NK-92 (cell line): Measurements from ENCODE around the gene CHN1.

Experiments
- DNase-seq: peaks from one replicate; lab custom pipeline; 2025; ENCODE audit not compliant: unreplicated experiment; lab: John Stamatoyannopoulos, UW

Gene CHN1

DNA sequence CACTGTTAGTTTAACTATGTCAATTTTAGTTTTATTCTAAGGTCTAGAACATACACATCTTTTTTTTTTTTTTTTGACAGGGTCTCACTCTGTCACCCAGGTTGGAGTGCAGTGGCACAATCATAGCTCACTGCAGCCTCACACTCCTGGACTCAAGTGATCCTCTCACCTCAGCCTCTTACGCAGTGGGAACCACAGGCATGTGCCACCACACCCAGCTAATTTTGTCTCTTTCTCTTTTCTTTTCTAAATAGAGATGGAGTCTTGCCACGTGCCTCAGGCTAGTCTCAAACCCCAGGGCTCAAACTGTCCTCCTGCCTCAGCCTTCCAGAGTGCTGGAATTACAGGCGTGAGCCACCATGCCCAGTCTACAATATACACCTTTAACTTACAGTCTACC is 171.4 kb downstream of the CHN1 start:
- no peak for DNase-seq

DNA sequence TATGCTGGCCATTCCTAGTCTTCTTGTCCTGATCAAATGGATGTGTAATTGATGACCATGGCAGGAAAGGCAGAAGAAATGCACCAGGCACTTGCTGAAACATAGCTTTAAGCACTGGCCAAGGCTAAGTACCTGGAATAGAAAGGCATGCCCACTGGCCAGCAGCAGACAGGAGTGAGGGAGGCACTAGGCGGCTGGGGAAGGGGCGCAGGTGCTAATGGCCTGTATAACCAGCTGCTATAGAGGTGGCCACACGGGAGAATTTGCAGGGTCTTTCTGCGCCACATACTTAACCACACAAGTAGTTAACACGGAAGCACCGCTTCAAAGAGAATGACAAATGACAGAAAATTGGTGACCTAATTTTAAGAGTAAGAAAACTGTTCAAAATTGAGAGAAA is 174.6 kb downstream of the CHN1 start:
- DNase-seq, result no peak

DNA sequence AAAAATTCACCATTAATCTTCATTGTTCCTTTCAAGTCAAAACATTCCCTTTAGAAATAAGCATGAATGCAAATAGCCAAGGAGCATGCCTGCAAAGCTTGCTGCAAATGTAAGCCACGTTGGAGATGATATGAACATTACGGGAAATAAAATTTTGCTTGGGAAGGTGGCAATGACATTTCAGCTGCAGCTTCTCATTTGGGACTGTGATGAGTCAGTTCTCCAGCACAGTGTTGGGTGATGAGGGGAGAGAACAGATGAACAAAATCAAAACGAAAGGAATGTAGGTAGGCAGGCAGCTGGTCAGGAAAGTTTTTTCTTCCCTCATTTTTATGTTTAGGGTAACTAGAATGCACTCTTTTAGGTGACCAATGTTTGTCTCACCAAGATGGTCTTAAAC is 175.6 kb downstream of the CHN1 start:
- DNase-seq, result no peak

DNA sequence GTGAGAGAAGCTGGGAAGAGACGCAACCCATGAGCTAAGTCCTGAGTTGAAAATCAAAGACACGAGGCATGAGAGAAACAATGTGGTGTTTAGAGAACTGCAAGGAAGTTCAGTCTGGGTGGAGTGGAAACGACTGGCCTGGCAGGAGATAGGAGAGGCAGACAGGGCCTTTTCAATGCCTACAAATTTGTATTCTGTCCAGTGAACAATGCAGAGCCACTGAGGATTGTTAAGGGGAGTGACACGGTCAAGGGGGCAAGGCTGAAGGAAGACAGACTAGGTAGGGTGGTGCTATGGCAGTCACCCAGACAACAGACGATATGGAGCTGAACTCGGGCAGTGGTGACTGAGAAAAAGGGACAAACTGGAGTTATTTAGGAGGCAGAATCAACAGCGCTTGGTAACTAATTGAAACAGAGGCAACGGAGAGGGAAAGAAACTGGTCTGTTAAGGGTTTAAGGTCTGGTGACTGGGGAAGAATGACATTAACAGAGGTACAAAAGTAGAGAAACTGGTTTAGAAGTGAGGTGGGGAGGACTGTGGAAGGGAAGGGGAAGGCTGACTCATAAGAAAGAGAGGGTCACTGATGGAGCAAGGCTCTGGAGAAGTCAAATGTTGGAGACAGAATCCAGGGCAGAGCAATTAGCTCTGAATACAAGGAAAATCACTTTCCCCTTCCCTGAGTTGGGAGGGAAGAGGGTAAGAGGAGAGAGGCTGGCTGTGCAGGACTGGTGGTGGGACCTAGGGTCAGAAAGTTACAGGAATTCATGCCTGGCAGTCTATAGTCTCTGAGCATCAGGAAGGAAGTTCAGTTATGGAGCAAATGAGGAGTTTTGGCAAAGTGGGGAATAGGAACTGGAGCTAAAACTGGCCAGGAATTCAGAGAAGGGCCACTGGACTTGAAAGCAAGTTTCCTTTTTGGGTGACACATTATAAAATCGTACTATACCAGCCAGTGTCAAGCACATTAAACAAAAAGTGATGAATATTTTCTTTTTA is 177.5 kb downstream of the CHN1 start:
- DNase-seq, result no peak

DNA sequence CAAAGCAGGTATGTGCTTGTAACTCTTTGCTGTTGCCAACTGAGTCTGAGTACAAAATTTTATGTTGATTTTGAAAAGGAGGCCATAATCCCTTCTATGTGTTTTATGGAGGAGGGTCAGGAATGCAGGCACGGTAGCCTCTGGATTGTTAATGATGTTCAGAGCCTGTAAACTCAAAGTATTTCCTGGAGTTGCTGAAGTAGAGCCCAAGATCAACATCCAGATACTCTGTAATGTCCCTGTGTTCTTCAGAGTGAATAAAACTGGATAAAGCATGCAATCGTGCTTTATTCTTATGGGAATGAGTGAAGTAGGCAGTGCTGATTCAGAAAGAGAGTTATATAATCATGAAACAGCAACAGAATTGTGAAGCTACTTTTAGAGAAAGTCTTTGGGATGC is 179.1 kb downstream of the CHN1 start:
- DNase-seq, result no peak

DNA sequence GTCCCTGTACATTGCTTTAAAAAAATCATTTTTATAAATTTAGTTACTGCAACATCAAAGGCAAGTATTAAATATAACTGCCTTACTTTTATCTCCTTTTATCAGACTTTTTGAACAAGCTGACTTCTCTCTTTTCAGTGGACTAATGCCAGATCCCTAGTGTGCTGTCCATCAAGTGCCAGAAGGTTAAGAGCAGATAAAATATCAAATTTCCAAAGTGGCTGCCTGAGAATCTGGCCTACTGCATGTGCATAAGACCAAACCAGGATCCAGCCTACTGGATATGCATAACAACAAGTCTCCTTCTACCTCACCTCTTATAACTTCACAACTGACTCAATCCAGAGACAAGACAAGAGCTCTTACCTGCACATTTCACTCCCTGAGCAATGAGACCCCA is 181.1 kb downstream of the CHN1 start:
- DNase-seq, result no peak

DNA sequence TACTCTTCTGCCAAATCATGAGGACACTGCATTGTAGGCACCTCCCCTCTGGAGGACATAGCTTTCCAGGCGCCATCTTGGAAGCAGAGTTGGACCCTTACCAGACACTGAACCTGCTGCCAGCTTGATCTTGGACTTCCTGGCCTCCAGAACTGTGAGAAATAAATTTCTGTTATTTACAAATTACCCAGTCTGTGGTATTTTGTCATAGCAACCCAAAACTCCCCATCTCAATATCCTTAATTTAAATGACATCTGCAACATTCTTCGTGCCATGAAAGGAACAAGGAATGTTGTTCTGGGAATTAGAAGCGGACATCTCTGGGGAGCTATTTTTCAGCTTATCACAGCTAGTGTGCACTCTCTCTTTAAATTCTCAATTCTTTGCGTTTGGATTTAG is 183.6 kb downstream of the CHN1 start:
- DNase-seq, result no peak

DNA sequence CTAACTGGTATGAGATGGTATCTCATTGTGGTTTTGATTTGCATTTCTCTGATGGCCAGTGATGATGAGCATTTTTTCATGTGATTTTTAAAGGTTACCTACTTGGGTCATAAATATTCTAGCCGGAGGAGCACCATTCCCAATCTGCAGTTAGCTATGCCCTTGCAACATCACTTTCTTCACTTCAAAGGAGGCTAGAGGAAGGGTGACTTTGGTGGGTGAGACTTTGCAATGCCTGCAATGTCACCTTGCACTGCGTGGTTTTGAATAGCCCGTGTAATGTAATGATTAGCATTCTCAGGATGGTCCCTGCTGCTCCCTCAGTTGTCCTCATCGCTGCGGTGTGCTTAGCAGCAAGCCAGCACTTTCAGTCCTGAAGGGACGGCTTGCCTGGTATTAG is 184.8 kb downstream of the CHN1 start:
- DNase-seq, result no peak

DNA sequence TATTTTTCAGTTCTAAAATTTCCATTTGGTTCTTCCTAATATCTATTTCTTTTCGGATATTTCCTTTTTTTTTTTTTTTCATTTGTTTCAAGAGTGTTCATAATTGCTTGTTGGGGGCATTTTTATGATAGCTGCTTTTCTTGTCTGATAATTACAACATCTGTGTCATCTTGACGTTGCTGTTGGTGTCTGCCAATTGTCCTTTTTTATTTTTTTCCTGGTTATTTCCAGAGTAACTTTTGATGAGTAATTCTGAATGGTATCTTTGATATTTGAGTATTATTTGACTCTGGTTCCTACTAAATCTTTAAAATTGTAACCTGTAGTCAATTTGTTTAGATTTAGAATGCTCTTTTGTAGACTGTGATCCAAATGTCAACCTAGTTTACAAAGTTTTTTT is 189.7 kb downstream of the CHN1 start:
- DNase-seq, result no peak

DNA sequence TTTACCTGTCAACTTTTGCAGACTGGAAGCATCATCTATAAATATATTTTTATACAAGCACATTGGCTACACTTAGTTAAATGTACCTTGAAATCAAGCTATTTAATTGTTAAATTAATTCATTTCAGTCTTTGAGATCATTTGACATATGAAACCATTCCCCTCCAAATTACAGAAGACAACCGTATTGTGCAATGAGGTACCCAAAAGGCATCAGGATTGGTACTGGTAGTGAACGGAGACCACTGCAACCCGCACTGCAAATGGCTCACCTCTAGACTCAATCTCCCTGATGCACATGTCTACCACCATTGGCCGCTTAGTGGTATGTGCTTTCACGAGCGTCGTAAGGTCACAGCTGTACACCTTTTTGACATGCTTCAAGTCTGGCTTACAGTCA is 193.1 kb downstream of the CHN1 start:
- no peak for DNase-seq

DNA sequence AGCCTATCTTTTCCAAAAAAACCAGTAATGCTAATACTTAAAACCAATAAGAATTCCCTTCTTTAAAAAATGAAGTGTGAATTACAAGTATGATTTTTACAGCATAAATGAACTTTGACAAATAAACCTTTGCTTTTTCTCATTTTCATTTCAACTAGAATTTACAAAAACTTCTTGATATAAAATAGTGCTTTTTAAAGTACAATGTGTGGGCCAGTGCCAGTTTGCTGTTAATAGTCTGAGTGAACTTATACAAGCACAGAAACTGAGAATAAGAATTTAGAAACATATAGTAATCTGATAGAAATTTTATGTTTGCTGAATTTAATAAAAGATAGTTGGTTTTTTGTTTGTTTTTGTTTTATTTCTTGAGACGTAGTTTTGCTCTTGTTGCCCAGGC is 197.2 kb downstream of the CHN1 start:
- DNase-seq, result no peak

DNA sequence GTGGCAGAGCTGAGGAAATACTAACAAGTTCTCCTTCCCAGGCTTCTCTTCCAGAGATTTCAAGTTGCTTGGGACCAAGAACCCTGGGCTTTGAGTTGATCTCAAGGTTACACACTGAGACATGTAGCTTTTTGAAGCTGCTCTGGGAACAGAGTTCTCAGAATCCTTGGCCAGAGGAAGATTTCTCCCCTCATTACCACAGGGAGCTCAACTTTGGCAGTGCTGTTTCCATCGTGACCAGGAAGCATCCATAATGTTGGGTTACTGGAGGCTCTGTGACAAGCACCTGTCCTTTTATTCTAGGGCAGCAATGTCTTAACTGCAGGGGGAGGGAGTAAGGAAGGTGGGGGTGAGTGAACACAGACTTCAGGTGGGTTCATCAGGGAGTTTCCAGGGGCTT is 199.4 kb downstream of the CHN1 start:
- no peak for DNase-seq

DNA sequence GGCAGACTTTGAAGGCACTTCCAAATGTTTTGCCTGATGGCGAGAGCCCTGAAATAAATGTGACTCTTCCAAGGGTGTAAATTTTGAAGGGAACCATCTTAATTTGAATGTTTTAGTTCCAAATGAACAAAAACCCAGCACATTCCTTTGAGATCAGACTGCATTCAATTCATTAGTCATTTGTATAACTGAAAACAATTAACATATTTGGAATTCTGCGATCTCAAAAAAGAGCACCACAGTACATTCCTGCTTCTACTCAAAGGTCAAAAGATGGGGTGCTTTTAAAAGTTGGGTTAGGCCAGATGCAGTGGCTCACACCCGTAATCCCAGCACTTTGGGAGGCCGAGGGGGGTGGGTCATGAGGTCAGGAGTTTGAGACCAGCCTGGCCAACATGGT is 202.7 kb downstream of the CHN1 start:
- no peak for DNase-seq

DNA sequence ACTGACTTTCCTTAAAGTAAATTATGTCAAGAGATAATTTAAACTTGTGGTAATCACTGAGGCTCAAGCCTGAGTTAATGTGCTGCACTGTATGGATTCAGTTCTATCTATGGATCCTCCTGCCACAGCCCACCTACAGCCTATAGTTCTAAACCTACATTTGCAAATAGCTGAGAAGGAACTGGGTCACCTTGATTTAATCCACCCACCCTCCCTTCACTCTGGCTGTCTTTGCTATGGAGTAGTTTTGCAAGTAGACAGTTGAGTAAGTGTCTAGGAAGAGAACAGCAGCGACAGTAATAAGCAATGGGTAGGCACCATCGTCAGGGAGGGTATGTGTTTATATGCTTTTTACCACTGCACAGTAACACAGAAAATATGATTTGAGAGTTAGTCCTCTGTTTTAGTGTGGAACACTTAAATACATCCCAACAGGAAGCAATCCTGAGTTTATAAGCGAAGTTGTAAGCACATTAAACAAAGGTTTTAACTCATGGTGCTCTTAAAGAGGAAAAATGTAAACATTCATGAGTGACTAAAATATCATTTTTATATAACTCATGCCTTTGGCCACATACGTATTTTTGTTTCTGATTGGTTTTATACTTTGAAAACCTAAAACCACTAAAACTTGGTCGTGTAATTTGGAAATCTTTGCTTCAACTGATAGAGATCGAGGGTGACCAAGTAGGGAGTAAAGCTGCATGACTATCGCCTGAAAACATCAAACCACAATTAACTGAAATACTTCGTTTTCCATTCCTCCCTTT is 204.6 kb downstream of the CHN1 start:
- DNase-seq, result no peak

DNA sequence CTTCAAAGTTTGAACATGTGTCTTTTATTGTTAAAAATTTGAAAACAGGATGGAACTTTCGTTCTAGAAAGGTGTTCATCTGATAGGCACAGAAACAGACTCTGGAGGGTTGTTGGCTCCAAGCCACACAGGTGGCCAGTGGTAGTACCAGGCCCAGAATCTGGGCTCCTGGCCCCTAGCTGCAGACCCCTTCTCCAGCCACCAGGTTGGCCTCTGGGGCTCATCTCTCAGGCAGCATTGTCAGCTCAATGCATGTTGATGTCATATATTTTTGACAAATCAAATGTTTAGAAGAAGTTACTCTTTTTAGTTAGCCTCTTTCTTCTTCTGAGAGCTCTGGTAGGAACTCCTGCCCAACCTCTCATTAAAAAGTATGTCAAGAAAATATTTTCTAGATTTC is 206.4 kb downstream of the CHN1 start:
- DNase-seq, result no peak

DNA sequence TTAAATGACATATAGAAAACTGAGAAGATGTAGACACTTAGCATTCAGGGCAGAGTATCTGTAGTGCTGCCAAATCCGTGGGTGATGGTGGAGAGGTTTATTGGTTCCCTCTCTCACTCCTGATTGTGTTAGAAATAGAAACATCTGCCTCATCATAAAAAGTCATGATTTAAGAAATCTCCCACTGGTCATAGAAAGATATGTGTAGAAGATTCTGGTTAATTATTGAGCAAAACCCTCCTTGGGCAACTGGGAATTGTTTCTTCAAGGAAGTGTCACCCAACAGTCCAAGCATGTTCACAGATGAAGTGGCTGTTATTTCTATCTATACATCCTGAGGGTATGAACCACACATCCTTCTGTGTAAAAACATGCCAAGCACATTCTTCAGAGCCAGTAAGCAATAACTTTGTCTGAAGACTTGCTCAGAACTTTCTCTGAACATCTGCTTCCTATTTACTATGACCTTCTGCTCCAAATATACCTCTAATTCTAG is 207.4 kb downstream of the CHN1 start:
- no peak for DNase-seq

DNA sequence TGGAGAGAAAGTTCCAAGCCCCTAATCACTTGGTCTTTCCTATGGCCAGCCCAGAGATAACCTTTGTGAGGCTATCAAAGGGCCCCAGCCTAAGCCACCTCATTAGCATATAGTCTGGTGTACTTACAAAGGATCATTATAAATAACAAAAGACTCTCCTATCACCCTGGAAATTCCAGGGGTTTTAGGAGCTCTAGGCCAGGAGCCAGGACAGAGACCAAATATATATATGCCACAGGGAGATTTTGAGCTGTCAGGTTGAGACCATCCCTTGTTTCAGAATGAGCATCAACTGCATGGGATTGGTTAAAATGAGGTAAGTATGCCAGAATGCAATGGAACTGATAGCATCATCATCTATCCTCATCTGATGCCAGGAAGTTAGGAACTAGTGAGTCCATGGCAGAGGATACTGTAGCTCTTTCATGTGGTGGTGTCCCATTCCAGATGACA is 208.8 kb downstream of the CHN1 start:
- no peak for DNase-seq

DNA sequence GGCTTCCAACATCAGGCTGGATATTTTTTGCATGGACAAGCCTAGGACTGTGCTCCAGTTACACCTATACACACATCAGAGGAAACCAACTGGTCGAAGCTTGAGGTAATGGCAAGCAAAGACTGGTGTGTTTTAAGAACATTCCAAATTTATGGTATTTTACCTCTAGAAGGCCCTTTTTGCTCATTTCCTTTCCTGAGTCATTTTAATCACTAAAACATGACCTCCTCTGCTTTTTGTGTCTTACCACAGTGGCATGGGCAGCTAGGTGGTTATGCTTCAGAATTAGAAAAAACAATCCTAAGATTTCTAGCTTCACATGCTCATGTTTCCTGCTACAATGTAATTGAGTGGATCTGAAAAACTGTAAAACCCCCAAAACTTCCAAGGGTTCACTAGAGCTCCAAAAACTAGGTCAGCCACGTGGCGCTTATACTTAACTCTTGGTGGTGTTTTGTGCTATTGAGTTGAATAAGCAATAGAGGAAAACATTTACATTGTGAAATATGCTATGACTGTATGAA is 210.3 kb downstream of the CHN1 start:
- DNase-seq, result no peak

DNA sequence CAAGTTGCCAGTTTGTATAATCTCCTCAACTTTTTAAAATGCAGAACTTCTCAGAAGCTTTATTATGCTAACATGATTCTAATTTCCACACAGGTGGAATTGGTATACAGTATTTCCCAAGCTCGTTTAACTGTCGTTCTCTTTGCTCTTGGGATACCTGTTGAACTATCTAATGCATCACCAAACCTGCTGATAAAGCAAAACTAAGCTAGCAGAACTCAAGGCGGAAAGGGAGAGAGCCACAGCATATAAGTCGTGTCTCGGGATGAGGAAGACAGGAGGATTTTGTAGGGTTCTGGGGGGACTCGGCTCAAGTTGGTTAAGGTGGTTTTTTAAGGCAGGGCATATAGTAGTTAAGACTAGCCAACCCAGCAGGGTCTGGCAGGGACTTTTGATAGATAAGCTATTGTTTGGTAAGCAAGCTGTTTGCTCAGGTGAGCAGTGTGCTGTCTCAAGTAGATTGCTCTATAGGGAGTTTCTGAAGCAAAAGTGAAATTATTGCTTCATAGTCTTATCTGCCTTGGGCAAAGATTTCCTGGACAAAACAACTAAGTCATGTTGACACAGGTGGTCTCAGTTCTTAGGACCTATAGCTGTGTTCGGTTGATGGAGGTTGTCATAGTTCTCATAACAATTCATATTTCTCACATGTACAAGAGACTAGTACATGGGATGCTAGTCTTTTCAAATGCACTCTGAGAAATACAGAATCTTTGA is 212.7 kb downstream of the CHN1 start:
- DNase-seq, result no peak

DNA sequence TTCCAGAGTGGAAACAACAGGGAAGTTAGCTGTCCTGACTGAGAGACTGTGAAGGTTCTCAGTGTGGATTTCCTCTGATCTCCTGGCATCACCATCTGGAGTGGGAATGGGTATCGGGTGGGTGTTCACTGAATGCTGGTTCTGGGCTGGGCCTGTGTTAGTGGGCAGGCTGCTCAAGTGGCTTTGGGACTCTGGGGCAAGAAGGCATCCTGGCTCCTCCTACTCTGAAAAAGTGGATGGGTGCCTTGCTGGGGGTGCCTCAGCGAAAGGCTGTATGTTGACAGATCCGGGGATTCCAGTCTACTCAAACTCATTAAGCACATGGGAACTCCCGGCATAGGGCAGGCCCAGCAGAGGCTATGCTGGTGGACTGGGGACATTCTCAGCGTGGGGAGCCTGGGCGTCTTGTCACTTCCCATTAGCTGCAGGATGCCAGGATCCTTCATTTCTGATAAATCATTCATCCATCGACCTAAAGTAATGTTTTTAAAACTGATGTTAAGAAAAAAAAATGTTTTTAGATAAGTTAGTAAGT is 213.4 kb downstream of the CHN1 start:
- no peak for DNase-seq

DNA sequence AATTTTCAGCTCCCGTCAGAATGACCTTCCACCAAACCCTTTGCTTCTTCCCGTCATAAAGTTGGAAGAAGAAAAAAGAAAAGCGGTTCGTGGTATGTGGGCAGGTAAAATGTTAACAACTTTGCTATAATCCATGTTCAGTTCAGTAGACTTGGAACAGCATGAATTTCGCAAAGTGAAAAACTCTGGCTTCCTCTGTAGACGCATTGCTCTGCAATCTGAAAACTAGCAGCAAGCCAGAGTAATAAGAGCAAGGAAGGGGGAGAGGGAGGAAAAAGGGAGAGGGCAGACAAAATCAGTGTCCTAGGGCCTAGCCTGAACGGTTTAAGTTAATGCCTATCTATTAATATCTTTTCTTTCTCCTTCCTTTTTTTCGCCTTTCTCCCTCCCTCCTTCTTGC is 214.2 kb downstream of the CHN1 start:
- DNase-seq, result no peak
